Activated effector memory CD4-positive, alpha-beta T cell treated with Interleukin-2 at 50 U/mL for 16 hours (primary cell): ENCODE measurements around the gene KLHL1.

Experiments
- DNase-seq: peaks from one replicate; pipeline ENCODE4 v3.0.0-alpha.2; 2020

KLHL1 gene

GRCh38 chr13:70014337-70014736, 93.9 kb downstream of the KLHL1 start:
- no peak for DNase-seq

DNA sequence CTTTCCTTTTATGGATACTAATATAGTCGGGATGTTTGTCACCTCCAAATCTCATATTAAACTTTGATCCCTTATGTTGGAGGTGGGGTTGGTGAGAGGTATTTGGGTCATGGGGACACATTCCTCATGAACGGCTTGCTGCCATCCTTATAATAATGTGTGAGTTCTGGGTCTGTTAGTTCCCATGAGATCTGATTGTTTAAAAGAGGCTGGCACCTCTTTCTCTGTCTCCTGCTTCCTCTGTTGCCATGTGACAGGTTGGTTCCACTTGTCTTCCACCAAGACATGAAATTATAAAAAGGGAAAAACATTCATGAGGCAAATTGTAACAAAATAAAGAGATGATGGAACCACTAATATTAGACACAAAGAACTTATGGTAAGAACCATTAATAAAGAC, 108.4 kb downstream of the KLHL1 start:
- DNase-seq = no peak

- DNase-seq = no peak
Observed at GRCh38 chr13:69997061-69997460, 111.2 kb downstream of the KLHL1 start.

DNA sequence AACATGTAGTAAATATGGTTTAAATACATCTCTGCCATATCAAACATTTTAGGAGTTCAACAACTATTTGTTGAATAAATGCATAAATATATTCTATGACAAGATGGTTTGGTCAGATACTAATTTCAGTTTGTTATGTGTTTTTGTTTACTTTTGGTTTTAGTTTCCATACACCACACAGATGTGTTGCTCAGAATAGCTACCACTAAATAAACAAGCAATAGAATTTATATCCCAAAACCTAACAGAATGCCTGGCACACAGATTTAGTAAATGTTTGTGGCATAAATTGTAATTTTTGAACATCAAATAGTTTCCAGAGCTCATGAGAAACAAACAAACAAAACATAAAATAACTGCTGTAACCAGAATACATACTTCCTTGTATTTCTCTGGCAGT, 127.5 kb downstream of the KLHL1 start:
- no peak for DNase-seq

- no peak for DNase-seq
Observed at GRCh38 chr13:69975496-69975895, 132.8 kb downstream of the KLHL1 start.

- no peak for DNase-seq
Observed at GRCh38 chr13:69970520-69970919, 137.7 kb downstream of the KLHL1 start.

GRCh38 chr13:69959046-69959445, 149.2 kb downstream of the KLHL1 start:
- DNase-seq = no peak

GRCh38 chr13:69956839-69957238, 151.4 kb downstream of the KLHL1 start:
- no peak for DNase-seq

DNA sequence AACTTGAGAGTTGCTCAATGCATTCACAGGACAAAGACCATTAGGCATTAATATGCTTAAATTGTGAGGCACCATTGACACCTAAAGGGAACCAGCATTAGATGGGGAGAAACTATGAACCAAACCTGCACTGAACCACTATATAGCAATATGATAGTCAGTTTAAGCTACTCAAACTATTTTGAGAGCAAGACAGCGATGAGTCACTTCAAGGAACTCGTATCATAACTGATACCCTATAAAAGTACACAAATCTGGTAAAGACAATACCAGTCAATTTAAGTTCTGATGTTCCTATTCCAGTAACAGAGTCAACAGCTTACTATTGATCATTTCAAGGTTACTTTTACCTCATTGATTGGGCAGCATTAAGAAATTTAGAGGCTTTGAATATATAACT, 151.9 kb downstream of the KLHL1 start:
- no peak for DNase-seq

DNA sequence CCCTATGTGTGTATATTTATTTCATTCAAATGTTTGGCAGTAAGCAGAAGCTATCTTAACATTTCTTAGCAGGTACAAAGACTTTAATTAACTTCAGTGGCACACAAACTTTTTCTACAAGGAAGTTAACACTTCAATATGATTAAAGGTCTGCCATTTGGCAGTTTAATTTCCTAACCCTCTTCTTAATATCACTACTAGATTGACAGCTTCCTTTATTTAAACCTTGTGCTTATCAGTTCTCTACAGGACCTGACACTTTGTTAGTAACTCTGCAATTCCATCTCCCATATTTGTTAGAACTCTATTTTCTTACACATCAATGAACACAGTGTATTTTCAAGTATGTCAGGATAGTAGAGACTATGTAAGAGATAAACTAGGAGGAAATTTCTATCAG, 153.0 kb downstream of the KLHL1 start:
- no peak for DNase-seq

DNA sequence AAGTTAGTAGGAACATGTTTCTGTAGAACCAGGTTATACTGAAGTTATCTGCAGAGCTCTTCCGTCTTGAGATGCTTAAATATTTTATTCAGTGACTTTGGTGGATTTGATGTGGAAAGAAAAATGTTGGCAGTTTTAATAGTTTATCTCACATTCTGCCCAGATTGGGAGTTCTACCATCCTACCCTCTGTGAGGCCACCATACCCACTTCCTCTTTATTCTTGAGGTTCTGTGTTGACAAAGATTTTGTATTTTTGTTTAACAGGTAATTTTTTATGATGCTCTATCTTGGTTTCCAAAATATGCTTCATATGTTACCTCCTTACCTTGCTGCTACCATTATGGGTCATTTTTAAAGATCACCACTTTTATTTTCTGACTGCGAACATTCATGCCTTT, 156.8 kb downstream of the KLHL1 start:
- no peak for DNase-seq

GRCh38 chr13:69950160-69950559, 158.1 kb downstream of the KLHL1 start:
- no peak for DNase-seq

GRCh38 chr13:69948016-69948415, 160.2 kb downstream of the KLHL1 start:
- no peak for DNase-seq

GRCh38 chr13:69947582-69947981, 160.7 kb downstream of the KLHL1 start:
- DNase-seq = no peak

GRCh38 chr13:69946511-69946910, 161.7 kb downstream of the KLHL1 start:
- no peak for DNase-seq

GRCh38 chr13:69935043-69935442, 173.2 kb downstream of the KLHL1 start:
- DNase-seq = no peak

DNA sequence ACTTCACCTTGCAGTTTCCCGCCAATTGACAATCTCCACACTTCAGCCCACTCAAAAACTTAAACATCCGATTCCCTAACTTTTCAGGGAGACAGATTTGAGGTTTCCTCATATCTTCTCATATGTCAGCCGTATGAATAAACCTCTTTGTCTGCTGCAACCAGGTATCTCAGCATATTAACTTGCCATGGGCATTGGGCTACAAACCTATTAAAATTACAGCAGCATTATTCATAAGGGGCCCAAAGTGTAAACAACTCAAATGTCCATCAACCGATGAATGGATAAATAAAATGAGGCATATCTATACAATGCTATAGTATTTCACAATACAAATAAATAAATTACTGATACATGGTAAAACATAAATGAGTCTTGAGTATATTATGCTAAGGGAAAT, 180.0 kb downstream of the KLHL1 start:
- DNase-seq = no peak

DNA sequence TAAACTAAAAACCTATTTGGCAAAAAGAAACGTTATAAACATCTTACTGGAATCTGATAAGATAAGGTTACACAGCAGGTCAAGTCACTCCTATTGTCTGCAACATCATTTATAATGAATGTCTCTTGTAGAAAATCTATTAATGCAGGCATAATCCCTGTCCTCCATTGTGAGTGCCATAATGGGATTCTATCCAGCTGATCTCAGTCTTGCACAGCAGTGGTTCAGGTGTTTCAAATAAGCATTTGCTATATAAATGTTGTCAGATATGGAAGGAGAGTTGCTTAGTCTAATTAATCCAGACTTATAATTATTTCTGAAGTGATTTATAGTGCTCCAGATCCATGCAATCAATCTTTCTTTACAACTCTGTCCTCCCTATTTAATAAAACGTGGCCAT, 187.1 kb downstream of the KLHL1 start:
- no peak for DNase-seq

GRCh38 chr13:69912630-69913029, 195.6 kb downstream of the KLHL1 start:
- no peak for DNase-seq

- DNase-seq = no peak
Observed at GRCh38 chr13:69910800-69911199, 197.5 kb downstream of the KLHL1 start.

GRCh38 chr13:69904784-69905183, 203.5 kb downstream of the KLHL1 start:
- DNase-seq = no peak

DNA sequence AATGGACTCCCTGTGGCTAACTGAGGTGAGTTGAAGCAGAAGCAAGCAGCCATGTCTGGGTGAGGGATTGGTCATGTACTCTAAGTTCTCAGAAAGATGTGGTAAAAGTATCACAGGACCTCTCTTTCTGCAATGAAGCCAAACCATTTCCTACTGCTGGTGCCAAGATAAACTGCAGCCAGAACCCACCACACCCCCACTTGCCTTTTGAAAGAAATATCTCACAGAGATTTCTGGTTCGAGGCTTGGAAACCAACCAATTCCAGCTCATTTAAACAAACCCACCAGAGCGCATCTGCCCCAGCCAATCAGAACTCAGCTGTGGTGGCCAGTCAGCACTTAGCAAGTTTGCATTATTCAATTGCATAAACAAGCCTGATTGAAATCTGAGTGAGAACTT, 205.2 kb downstream of the KLHL1 start:
- DNase-seq = no peak

DNA sequence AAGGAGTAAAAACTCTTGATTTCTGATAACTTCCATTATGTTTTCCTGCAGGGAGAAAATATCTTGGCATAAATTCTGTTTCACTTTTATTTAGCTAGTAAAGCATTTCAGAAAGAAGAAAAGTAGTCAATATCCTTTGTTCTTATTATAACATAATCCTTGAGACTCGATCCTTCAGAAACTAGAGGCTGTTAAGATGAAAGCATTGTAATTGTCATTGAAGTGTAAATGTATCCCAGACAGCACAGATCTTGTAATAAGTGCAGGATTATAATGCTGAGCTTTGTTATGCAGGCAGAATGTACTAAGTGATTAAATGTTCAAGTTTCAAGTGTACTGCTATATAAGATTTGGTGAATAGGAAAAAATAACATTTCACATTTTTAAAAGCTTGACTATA, 225.8 kb downstream of the KLHL1 start:
- DNase-seq = no peak

DNA sequence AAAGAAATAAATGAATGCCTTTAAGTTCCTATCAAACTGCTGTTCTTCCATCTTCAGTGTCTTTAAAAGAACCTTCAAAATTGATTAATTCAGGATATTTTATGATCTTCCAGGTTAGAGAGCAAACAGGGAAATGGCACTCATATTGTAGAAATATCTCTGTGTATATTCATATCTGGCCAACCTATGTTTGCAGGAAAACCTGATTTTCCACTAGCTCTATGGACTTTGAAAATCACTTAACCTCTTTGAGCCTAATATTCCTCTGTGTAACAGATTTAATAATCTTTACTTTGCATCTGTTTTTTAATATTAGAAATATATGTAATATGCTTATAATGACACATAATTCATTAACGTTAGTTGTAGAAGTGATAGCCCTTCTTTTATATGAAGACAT, 228.3 kb downstream of the KLHL1 start:
- no peak for DNase-seq

DNA sequence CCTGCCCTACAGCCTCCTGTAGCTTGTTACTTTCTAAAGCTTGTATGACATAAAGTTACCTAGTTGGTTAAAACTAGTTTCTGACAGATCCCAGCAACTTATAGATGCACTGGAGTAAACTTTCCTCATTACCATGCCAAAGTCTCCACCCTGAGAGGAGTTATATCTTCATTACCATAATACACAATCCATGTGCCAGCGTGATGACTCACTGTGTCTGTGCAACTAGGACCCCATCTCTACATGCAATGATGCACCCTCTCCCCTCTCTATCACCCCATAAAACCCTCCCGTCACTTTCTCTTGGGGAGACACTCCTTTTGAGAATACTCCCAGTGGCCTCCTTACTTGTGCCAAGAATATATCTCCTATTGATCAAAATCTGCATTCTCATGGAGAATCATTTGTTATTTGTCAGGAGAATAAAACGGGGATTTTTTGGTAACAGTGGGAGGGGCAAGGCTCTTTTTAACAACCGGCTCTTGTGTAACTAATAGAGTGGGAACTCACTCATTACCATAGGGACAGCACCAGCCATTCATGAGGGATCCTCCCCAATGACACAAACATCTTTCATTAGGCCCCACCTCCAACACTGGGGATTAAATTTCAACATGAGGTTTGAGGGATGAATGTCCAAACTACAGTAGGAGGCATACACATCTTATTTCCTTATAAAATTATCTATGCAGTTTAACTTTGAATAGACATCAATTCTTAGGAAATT, 235.8 kb downstream of the KLHL1 start:
- no peak for DNase-seq

DNA sequence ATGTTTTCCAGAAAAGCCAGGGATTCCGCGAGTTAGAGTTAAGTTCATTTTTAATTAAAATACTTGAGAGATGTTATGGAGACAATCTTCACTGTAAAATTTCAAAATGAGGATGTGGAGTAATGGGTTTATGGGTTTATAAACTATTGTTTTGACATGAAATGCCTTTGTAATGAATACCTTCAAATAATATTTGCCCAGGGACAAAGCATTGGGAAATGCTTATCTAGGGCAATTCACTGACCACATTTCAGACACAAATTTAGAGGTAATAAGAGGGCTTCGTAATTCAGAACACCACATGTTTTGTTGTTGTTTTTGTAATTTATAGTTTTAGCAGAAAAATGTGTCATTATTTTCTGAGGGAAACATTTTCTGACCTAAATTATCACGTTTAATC, 241.7 kb downstream of the KLHL1 start:
- DNase-seq = no peak
